ENCODE measurements around the gene NRXN3.

- TF ChIP-seq CTCF (conservative IDR thresholded peaks at IDR 0.05 in 1 of 2, IDR thresholded peaks at IDR 0.05 in 1 of 2; ENCODE audit: low read depth in 1 of 2, low read length in 2 of 2) (no peak), EZH2 (IDR thresholded peaks at IDR 0.05; ENCODE audit: low read length, missing control alignments) (no peak)
Observed at GRCh38 chr14:78698991-78699390, 528.8 kb downstream of the NRXN3 start.

Data from fibroblast of lung (primary cell).